ENCODE measurements around the gene BBIP1.

BBIP1 gene, protein sequence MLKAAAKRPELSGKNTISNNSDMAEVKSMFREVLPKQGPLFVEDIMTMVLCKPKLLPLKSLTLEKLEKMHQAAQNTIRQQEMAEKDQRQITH

DNA sequence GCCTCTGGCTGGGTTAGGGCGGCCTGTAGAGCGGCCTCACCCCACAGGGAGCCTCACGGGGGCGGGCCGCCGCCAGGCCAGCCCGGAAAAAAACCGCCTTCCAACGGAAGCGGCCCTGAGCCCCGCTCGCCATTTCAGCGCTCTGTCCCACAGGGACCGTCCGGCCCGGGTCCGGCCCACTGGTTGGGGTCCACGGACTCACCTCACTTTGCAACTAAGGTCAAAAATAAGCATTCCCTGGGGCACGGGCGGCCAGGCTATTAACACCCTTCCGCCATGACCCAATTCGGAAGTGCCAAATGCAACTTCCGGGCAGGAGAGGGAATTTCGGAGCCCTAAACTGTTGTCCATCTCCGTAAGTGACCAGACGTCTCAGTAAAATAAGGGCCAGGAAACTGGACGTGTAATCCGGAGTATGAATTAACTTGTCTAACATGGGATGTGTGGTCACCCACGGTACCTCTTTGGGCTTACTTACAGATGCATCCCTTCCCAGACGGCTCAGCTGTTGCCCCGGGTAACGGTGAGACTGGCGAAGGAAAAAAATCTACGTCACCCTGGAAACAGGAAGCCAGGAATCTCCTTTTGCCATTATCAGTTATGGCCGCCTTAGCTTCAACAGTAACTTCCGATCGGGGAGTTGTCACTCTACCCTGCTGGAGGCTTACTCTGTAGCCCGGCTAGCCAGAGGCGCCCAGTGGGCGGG, at the start of gene BBIP1:
Gene BBIP1 (minus strand): TSS at position 538 of the 706 bp plus-strand sequence. CDS start 1,023 bp downstream, outside the sequence.
- peak; percentile 86 for DNase-seq (ENCODE audit: low read depth)

DNA sequence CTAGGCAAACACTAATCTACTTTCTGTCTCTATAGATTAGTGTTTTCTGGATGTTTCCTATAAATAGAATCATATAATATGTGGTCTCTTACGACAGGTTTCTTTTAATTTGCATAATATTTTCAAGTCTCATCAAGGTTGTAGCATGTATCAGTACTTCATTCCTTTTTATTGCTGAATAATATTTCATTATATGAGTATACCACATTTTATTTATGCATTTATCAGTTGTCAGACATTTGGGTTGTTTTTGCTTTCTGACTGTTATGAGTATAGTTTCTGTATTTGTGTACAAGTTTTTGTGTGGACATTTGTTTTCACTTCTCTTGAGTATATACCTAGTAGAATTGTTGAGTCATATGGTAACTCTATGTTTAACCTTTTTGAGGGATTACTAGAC, 48.7 kb upstream of the BBIP1 start:
- DNase-seq (ENCODE audit: low read depth) = no peak

DNA sequence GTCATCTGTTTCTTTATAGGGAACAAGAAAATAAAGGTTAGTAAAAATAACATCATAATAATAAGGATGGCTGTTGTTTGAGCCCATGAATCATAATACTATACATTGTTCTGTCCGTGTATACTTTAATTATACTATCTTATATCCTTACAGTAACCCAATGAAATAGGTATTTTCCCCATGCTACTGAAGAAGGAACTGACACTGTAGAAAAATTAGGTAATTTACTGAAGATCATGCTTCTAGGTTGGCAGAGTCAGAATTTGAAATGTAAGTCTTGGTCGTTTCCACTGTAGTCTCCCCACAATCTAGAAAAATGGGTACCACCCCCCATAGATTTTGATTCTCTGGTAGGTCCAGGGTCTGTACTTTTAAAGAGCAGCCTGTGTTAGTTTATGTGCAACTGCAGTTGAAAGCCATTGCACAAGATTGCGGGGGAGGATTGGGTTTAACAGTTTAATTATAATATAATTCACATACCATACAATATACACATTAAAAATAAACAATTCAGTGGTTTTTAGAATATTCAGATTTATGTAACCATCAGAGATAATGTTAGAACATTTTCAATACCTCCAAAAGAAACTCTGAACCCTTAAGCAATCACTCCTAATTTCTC, 48.1 kb upstream of the BBIP1 start:
- DNase-seq (ENCODE audit: low read depth) = no peak

DNA sequence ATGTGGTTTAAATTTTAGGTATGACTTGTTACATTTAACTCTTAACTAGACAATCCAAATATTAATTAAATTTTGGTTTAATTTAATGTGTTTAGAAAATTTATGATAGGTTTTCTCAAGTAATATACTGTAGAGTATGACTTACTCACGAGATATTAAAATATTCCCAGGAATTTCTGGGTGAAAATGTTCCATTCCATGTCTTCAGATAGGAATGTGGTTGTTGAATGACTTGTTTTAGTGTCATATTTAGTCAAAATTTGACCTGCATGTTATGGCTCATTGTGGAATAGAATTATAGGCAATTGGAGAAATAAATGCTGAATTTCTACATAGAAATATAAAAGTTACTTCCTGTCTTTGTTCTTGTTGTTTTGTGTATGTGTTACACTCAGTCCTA, 47.2 kb upstream of the BBIP1 start:
- no peak for DNase-seq (ENCODE audit: low read depth)

DNA sequence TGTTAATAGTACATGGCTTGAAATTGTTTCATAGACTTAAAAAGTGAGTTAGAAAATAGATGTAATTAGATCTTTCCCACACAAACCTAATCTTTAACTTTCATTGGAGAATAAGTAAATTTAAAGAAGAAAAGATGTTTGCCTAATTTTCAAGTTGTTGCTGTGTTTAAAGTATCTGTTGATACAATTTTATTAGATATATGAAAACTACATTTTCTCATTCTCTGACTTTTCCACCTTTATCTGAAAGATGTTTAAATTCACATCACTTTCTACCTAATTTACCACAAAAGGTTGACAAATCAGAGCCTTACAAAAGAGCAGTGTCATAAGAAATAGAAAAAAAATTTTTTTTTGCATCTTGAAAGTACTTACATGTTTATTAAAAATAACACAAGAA, 46.2 kb upstream of the BBIP1 start:
- DNase-seq (ENCODE audit: low read depth) = no peak

DNA sequence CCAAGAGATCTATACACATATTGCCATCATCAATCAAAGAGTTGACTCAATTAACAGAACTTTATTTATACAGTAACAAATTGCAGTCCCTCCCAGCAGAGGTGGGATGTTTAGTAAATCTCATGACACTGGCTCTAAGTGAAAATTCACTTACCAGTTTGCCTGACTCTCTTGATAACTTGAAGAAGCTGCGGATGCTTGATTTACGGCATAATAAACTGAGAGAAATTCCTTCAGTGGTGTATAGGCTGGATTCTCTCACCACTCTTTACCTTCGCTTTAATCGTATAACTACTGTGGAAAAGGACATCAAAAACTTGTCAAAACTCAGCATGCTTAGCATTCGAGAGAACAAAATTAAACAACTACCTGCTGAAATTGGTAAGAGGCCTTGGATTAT, 45.7 kb upstream of the BBIP1 start:
- no peak for DNase-seq (ENCODE audit: low read depth)

DNA sequence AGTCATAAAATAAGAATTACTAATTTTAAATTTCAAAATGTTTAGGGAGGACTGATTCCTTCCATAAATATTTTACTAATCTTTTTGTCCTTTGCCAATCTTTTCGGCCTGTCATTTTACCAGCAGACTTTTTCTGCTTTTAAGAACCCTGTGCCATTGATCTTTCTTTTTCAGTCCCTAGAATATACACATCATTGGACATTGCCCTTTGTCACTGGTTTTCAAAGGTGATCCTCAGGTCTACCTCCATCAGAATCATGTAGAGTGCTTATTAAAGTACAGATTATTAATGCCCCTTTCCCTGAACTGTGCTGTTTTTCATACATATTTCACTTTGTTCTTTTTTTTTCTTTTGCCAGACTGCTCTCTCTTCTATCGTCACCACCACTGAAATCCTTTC, 44.2 kb upstream of the BBIP1 start:
- DNase-seq (ENCODE audit: low read depth) = no peak

DNA sequence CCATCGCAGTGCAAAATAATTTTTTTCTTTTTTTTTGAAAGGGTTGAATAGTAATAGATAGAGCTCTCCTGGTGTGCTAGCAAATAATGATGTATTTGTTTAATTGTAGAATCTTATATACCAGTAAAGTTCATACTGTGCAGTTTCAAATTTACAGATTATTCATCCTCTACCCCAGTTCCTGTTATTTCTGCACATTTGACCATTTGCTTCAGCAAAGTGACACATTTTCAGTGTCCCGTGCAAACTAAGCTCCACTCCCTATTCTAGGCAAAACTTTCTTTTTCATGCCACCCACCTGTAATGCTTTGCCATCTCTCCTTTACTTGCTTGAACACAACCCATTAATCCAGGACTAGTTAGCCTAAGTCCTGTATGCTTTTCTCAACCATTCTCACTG, 43.5 kb upstream of the BBIP1 start:
- no peak for DNase-seq (ENCODE audit: low read depth)

DNA sequence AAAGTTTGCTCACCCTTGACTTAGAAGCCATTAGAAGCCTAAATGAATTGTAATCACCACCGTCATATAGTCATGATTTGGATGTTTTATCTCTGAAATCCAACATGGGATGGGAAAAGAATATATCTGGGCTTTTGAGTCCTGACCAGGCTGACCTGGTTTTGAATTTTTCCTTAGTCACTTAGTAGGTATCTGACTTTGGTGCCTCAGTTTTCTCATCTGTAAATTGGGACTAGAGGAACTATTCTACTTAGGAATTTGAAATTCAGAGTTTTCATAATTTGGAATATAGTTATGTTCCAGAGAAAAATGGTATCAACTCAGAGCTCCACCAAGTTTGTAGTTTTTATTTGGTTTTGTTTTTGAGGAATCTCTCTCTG, 41.3 kb upstream of the BBIP1 start:
- DNase-seq (ENCODE audit: low read depth) = no peak

DNA sequence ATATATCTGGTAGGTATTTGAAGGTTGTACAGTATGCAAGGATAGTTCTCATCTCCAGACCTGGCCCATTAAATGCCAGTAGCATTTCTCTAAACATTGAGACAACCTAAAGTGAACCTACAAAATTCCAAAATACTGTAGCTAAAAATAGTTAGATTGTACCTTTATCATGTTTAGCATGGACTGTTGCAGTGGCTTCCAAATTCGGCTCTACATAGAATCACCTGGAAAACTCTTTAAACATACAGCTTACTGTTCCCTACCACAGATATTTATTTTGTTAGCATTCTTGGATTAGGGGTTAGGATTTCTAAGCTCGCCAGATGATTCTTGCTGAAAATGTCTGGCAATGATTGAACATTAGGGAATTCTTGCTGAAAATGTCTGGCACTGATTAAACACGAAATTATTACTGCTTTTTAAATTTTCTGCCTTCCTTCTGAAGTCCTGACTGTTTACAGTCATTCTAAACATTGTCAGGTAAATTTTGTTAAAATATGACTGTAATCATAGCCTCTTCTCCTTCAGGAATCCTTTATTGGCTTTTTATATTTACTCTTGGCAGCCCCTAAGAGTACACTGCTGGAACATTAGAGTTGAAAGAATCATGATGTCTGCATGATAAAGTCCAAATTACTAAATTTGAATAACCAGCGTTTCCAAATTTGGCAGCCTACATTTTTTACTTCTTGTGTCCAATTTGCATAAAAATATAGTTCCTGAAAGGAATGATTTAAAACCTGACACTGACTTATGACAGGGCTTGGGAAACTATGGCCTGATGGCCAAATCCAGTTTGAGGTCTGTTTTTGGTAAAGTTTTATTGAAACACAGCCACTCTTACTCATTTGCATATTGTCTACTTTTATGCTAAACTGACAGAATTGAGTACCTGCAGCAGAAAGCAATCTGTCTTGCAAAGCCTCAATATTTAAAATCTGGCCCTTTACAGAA, 40.7 kb upstream of the BBIP1 start:
- no peak for DNase-seq (ENCODE audit: low read depth)

DNA sequence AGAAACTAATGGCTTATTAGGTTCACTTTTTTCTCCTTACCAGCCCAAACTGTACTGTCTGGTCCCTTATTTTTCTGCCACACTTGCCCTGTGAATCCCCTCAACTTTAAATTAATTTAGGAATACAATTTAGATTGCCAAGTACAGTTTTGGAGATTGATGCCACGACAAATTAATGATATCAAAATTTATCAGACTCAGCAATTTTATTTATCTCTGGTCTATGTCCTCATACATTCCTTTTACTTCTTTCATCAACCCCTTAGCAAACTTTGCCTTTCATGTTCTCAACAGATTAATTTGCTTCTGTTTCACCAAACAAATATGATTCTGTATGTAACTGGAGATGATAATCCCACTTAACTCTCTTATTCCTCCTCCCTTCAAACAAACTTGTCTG, 38.6 kb upstream of the BBIP1 start:
- no peak for DNase-seq (ENCODE audit: low read depth)

DNA sequence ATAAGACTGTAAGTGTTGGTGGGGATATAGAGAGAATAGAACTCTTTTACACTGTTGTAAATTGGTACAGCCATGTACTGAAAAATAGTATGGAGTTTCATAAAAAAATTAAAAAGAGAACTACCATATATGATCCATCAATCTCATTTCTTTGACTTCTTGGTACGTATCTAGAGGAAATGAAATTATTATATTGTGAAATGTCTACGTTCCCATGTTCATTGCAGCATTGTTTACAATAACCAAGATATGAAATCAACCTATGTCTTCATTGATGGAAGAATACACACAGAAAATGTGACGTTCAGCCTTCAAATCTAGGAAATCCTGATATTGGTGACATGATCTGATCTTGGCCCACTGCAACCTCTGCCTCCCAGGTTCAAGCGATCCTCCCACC, 32.4 kb upstream of the BBIP1 start:
- DNase-seq (ENCODE audit: low read depth) = no peak

DNA sequence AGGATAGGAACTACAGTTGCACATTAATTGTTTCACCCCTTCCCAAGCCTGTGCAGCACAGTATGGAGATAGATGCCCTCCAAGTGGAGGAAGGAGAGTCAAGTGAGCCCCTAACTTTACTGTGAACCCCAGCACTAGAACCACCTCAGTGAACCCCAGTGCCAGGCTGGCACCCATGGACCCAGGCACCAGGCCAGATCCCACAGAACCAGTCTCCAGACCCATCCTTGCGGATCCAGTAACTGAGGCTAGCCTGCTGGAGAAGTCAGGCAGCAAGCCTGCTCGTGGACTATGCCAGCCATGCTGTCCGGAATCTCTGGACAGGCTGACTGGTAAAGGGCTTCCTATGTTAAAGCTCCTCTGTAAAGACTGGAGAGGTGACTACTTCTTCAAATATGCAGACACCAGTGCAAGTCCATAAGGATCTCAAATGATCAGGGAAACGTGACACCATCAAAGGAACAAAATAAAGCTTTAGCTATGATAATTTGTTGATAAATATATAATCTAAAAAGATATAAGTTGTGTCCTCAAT, 28.1 kb upstream of the BBIP1 start:
- DNase-seq (ENCODE audit: low read depth) = peak; percentile 3

DNA sequence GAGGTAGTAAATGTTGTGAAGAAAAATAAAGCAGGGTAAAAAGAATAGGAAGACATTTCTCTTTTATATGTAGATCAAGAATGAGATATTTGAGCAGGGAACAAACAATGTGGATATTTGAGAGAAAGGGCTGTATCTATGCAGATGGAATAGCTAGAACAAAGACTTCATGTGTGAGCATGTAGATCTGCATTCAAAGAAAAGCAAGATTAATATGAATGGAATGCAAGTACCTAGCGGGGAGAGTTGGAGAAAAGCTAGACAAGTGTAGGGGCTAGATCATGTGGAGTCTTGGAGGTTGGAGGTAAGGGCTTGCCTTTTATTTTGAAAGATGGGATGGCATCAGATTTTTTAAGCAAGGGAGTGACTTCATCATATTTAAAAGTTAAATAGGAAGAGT, 27.5 kb upstream of the BBIP1 start:
- no peak for DNase-seq (ENCODE audit: low read depth)

DNA sequence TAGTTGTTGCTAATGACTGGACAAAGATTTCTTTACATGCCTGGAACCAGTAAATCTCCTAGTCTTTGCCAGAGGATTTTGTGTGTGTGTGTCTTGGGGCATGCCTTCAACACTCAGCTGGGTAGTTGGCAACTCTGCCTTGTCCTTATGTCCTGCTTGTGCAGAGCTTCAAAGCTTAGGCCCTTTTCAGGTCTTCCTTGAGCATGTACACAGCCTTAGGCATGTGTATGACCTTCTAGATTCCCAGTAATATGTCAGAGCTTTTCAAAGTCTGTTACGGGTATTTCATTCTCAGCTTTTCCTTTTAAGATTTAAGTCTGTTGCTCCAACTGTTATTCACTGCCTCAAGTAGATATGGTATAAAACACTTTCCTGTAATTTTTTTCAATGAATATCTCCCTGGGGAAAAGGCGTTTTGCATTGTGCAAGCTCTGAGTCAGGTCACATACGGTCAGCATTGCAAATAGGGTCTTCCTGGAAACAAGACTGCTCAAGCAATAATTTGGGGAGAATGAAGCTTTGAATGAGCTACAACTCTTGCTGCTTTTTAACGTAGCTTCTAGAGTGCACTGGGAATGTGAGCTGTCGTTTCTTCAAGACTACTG, 25.9 kb upstream of the BBIP1 start:
- DNase-seq (ENCODE audit: low read depth) = no peak

DNA sequence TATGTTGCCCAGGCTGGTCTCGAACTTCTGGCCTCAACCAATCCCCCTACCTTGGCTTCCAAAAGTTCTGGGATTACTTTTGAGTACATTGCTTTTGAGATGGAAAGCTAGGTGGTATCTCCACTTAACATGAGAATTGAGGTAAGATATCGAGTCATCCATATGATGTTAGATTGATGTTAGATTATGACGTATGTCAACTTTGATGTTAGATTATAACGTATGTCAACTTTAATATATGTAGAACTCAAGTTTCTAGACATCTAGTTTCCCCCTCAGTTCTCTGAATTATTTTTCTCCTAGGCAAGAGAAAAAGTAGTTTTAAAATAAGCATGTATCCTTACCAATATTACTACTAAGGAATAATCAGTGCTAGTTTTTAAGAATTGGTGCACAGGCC, 20.4 kb upstream of the BBIP1 start:
- DNase-seq (ENCODE audit: low read depth) = no peak

DNA sequence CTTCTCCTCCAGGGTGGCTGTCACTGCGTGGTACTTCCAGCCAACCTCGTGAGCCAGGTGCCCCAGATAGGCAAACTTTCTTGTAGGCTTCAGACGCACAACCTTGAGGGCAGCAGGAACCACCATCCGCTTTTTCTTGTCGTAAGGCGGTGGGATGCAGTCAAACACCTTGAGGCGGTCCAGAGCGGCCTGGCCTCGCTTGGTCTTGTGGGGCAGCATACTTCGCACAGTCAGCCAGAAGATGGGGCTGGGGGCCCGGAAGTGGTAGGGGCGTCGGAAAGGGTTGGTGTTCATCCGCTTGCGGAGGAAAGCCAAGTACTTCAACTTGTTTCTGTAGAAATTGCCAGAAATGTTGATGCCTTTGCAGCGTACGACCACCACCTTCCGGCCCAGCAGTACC, 17.8 kb upstream of the BBIP1 start:
- no peak for DNase-seq (ENCODE audit: low read depth)

DNA sequence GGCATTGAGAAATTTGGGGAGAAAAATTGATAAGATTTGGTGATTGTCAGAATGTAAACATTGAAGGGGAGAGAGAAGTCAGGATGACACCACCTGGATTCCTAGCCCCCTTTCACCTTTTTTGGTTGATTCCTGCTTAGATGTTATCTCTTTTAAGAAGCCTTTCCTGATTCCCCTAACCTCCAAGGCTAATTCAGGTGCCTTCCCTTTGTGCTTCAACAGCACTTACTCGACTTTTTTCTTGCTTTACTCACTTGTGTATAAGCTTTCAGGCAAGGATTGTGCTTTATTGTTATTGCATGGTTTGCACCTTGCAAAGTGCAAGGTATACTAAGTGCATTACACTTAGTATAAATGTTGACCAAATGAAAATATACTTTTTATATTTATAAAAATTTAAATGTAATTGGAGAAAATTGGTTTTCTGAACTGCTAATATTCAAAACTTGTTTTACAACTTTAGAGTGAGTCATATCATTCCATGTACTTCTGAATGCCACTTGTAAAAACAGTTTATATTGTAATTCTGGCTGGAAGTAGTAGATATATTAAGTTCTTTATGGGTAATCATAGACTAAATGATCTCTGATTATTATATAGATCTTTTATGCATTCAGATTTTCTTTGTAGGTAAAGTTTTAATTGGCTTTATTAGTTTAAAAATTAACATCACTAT, 13.7 kb upstream of the BBIP1 start:
- DNase-seq (ENCODE audit: low read depth) = no peak

DNA sequence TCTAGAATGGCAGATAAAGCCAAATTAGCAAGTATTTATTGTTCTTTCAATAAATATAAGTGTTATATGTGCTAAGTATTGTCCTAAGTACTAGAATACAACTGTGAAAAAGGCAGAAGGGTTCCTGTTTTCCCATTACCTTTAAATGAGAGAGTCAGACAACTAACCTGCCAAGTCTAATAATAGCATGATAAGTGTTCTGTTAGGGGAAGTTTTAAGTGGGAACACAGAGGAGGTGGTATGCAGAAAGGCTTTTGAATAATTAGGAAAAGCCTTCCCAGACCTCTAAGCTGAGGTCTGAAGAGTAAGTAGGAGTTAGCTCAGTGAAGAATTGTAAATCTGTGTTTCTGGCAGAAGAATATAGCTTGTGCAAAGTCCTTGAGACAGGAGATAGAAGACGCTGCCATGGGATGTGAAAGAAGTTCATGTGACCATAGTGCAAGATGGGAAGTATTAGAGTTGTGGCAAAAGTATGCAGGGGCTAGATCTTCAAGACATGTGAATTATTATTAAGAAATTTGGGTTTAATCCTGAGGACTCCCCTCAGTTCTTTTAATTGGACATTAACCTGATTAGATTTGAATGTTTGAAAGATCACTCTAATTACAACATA, 12.9 kb upstream of the BBIP1 start:
- no peak for DNase-seq (ENCODE audit: low read depth)

DNA sequence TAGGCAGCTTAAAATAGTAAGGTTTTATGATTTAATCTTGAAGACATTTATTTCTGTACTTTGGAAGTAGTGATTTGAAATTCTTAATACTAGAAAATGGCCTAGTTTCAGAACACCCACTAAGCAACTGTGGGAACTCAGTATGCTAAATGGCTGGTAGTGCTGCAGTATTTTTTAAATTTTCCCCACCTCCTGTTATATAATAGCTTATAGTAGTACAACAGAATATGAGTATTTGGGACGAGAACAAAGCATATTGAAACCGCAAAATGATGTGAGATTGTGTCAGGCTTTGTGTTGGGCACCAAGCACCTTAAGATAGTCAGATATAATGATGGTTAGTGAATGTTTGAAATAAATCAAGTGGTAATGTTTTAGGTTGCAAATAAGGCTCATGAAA, 8.5 kb upstream of the BBIP1 start:
- DNase-seq (ENCODE audit: low read depth) = no peak

DNA sequence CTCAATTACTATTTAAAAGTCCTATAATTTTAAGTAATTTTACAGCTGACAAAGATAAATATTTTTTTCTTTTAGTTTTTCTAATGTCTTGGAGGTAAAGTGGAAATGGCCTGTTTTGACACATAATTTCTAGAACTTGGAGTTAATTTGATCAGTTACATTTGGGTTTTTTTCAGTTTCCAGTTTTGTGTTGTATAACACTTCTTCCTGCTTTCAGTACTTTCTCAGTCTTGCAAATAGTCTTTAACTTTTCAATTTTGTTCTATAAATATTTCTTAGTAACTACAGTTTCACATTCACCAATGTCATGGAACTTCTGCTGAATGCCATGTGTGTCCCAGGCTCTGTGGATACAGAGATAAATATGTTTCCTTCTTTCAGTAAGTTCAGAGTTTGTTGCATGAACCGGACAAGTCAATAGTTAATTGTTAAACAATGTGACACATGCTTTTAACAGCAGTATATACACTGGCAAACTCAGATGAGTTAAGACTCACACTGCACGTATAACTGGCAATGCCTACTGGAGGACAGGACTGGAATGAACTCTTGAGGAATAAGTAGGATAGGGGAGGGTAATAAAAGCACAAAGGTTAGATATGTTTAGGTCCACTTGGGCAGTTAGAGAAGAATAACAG, 5.0 kb upstream of the BBIP1 start:
- DNase-seq (ENCODE audit: low read depth) = no peak
